GM12891 (cell line): ENCODE measurements around the gene SPRR2F.

Source experiments
- PAX5 ChIP-seq: IDR thresholded peaks from 2 replicates; pipeline ENCODE4 v1.6.1; 2011; ENCODE audit warnings: low read length, moderate library complexity, mild to moderate bottlenecking; ENCODE audit not compliant: insufficient read depth, severe bottlenecking
- POLR2A ChIP-seq: IDR thresholded peaks from 2 replicates; pipeline ENCODE4 v1.6.1; 2011; ENCODE audit warnings: low read depth, low read length, control low read depth
- POLR2AphosphoS5 ChIP-seq: IDR thresholded peaks from 2 replicates; pipeline ENCODE4 v1.6.1; 2011; ENCODE audit warnings: low read depth, low read length, control low read depth
- POU2F2 ChIP-seq: IDR thresholded peaks from 2 replicates; pipeline ENCODE4 v1.6.1; 2011; ENCODE audit warnings: low read depth, mild to moderate bottlenecking, control low read depth, low read length, moderate library complexity
- SPI1 ChIP-seq: IDR thresholded peaks from 2 replicates; pipeline ENCODE4 v1.6.1; 2011; ENCODE audit warnings: low read depth, low read length, control low read depth
- TAF1 ChIP-seq: IDR thresholded peaks from 2 replicates; pipeline ENCODE4 v1.6.1; 2011; ENCODE audit warnings: low read depth, low read length, control low read depth

DNA sequence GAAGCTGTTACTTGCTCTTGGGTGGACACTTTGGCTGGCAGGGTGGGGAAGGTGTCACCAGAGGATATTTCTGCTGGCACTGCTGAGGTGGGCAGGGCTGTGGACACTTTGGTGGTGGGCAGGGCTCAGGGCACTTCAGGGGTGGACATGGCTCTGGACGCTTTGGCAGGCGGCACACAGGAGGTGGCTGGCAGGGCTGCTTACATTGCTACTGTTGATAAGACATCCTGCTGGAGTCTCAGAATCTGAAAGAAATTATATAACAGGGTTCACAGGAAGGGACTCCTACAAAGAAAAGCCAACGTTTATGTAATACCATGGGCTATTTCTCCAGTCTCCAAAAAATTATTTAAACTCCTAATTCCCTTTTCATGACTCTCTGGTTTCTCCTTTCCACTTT, 27.2 kb upstream of the SPRR2F start:
- TF ChIP-seq POLR2A: no peak
- no peak for TF ChIP-seq POLR2AphosphoS5
- TF ChIP-seq TAF1: no peak
- TF ChIP-seq SPI1: no peak
- no peak for TF ChIP-seq POU2F2
- TF ChIP-seq PAX5: no peak
